HuH-7.5 (cell line): ENCODE measurements around the gene PLCB2.

Experiments used
- DNase-seq: peaks from one replicate; pipeline ENCODE4 v3.0.0; 2011; ENCODE audit warnings: low spot score

Gene PLCB2

DNA sequence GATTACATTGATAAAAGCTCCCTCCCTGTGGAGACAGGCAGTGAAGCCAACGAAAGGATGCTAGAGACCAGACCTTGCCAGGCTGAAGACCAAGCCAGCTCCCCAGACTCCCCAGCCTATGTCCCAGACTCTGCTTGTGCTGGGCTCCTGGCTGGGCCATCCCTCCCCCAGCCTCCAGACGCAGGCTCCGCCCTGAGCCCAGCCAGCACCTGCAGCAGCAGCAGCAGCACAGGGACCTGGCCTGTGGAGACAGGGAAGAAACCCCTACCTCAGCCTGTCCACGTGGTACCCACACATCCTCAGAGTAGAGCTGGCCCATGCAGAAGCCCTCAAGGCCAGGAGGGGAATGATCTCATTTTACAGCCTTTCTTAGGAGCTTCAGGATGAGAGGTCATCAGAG lies 38.1 kb downstream of the PLCB2 start:
- DNase-seq = no peak

DNA sequence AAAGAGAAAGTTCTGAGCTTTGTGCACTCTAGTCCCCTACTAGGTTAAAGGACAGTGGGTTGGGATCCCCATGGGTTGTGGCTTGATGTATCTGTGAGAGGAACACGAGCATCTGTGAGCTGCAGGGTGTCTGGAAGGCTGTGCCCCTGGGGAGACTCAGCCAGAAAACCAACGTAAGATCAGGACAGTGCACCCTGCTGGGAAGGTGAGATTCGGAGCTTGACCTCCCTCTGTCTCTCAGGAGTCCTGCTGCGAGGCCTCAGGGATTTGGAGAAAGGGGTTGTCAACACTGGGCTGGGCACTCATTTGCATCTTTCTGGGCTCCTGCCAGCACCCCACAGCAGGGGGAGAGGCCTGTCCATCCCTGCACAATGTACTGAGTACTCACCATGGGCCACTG lies 40.1 kb downstream of the PLCB2 start:
- DNase-seq = no peak

GRCh38 chr15:40266828-40267304 lies 40.9 kb downstream of the PLCB2 start:
- no peak for DNase-seq

GRCh38 chr15:40265875-40266274 lies 41.9 kb downstream of the PLCB2 start:
- no peak for DNase-seq

DNA sequence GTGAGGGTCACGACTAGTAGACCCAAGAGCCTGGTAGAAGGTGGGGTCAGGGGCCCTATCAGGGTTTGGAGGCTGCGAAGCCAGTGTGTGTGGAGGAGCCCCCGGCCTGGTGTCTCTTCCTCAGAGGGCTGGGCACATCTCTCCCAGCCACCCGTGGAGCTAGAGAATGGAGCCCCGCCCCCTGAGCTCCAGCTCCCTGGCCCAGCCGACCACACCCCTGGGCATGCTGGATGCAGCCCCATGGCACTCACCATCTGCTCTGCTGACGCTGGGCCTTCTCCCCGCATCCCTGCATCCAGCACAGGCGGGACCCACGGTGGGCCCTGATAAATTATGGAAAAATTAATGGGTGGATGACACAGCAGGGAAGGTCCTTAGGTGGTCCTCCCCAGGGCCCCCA lies 42.4 kb downstream of the PLCB2 start:
- DNase-seq = no peak

DNA sequence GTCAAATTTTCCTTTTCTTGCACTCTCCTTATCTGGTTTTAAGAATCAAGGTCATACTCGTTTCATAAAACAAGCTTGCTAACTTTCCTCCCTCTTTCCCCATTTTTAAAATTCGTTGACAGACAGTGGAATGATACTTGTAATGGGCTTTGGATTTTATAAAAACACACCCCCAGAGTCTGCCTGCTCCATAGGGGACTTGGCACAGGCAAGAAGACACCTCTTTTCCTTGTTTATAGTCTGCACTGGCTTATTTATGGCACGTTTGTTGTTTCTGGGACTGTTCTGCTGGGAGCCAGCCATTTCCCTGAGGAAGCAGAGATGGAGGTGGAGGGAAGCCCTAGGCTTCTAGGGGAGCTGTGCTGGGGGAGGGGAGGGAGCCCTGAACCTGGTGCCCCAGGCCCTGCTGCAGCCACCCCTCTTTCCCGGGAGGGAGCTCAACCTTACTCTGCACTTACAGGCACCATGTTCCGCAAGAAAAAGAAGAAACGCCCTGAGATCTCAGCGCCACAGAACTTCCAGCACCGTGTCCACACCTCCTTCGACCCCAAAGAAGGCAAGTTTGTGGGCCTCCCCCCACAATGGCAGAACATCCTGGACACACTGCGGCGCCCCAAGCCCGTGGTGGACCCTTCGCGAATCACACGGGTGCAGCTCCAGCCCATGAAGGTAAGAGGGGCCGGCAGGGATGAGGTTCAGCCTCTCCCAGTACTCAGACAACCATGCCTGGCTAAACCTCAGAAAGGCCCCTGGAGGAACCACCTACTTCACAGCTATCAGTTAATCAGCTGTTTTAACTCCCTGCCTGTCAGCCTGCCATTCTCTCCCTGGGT lies 43.2 kb downstream of the PLCB2 start:
- no peak for DNase-seq

DNA sequence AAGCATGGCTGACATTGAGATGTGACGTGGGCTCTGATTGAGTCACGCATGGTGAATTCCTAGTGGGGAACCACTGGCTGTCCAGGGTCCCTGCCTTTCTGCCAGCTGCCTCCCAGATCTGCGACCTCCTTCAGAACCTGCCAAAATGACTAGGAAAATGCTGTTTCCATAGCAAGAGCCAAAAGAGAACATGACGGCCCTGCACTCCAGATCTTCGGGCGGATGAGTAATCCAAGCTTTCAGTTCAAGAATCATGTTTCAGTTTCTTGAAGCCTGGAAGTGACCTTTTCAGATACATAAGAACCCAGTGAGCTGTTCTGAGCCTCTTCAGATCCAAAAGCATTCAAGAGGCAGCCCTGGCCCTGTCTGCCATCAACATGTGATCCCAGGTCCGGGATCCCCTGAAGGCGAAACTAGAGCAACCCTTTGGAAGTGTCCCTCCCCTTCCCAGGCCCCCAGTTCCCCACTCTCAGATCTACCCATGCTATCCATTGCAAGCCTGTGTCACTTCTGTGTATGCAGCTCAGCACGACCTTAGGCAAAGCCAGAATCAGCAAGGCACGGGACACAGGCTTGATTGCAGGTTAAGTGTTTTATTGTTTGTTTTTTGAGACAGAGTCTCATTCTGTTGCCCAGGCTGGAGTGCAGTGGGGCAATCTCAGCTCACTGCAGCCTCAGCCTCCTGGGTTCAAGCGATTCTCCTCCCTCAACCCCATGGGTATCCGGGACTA lies 44.5 kb downstream of the PLCB2 start:
- no peak for DNase-seq

GRCh38 chr15:40259021-40259420 lies 48.7 kb downstream of the PLCB2 start:
- DNase-seq = no peak

DNA sequence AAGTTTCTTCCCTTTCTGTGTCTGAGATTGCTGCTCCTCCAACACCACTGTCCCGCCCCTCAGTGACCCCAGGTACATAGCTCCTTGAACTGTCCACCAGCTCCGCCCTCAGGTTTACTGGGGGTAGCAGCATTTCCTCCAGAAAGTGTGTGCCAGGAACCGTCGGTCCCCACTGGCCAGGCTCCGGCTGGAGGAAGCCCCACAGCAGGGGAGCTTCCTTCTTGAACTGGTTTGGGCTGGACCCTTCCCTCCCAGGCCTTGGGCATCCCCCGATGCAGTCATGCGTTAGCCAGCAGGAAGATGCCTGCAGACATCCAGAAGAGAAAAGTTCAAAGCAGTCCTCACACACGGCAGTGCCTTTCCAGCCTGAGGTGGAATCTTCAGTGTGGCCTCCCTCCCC lies 49.2 kb downstream of the PLCB2 start:
- no peak for DNase-seq

DNA sequence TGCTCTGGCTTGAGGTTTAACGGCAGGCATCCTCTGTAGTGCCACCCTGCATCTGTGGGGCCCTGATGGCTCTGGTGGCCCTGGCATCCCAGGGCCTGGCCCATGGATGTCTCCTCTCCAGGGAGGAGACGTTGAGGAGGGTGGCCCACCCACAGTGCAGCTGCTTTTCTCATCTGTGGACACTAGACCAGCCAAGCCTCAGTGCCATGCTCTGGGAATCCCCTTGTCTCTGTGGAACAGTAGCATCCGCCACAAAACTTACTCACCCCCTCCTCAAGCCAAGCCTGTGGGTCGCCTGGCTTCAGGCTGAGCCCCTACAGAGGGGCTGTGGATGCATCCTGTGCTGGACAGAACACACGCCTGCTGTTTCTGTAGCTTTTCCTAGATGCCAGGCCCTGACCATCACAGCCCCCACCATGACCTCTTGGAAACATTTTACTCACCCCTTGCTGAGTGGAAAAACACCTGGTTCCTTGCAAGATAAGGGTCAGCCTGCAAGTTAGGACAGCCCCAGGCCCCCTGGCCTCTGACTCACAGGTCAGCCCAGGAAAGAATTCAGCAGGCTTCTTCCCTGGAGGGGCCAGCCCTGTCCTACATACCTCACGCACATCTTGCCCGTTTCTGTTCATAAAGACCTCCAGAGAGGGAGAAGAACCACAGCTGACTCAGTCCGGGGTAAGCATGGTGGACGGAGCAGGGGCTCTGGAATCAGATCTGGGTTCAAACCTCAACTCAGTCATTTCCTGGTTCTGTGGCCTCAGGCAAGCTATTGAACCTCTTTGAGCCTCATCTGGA lies 49.9 kb downstream of the PLCB2 start:
- DNase-seq = no peak

DNA sequence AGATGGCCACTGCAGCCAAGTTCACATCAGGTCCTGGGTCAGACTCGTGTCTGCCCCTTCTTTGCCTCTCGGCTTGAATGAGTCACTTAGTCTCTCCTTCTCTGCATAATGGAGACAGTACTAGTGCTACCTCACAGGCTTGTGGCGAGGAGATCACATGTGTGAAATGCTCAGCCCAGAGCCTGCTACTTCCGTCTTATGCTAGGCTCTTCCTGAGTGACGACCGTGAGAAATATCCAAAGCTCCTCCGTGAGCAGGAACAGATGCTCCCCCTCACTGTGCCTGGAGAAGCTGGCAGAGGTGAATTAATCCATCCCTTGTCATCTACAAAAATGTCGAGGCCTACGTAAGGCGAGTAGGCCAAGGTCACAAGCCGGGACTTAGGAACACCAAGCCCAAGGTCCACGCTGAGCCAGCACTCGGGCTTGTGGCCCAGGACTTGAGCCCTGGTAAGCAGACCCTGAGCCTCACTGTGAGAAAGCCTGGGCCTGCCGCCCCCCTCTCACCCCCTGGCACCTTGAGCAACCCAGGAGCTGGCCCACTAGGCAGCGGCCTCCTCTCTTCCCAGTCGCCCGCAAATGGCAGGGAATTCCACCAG lies 51.0 kb downstream of the PLCB2 start:
- DNase-seq = no peak

- no peak for DNase-seq
Measured at GRCh38 chr15:40255033-40255432, 52.7 kb downstream of the PLCB2 start.

DNA sequence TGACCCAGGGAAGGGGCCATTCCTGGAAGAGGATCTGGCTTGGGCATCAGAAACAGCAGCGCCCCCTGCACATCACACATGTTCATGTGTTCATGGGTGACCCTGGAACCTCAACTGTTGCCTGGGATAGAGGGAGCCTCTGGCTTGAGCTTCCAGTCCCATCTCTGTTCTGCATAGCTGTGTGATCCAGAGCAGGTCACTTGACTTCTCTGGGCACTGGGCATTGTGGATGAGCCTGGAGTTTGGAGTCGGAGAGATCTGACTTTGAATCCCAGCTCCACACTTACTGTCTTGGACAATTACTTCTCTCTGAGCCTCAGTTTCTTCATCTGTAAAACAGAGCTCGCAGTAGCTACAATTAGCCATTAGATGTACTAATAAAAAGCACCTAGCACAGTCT lies 53.3 kb downstream of the PLCB2 start:
- no peak for DNase-seq

DNA sequence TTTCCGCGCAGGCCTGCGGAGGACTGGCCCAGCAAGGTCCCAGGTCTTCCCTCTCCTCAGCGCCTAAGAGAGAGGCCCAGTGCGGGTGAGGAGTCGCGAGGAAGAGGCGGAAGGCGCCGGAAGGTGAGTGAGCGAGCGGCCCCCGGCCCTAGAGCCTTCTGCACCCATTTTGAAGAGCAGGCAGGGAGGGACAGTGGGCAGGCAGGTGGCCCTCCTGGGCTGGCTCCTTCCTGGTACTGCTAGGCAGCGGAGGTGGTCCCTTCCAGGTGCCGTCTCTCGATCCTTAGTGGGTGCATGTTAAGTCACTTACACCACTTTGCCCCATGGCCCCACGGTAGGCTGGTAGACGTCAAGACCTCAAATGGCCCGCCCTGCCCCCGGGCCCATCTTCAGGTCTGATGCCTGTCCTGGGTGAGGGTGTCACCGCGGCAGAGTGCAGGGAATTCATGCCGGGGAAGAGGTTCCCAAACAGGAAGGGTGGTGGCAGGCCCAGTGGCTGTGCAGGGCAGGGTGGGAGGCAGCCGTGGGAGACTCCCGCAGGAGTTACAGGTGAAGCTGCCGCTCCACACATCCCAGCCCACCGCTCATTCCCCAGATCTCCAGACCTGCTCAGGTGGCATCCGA lies 54.5 kb downstream of the PLCB2 start:
- DNase-seq = peak; percentile 39

DNA sequence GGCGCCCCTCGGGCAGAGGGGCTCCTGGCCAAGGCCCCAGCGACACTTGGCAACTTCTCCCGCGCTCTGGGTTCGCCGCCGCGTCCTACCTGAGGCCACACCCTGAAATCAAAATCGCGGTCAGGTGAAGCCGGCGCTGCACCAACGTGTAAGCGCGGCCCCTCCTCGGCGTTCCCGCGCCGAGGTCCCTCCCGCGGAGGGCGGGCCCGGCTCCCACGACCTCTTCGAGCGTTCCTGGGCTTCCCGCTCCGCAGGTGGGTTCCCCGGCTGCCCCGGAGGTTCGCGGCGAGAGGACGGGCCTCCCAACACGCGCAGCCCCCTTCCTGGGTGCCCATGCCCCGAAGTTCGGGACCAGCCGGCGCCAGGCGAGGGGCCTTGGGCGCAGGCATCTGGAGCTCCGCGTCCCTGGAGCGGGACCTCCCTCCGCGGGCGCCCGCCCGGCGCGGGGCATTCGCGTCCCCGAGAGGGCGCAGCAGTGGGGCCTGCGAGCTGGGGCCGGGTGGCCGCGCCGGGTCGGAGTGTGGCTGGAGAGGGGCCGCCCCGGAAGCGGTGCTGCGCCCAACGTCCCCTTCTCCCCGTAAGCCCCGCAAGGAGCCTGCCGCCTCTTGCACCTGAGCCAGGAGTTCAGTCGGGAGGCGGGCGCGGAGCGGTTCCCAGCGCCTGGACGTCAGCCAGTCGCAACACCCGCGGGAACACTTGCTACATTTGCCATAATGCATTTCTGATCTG lies 55.1 kb downstream of the PLCB2 start:
- DNase-seq = peak; percentile 68

- no peak for DNase-seq
Measured at GRCh38 chr15:40252141-40252437, 55.6 kb downstream of the PLCB2 start.

DNA sequence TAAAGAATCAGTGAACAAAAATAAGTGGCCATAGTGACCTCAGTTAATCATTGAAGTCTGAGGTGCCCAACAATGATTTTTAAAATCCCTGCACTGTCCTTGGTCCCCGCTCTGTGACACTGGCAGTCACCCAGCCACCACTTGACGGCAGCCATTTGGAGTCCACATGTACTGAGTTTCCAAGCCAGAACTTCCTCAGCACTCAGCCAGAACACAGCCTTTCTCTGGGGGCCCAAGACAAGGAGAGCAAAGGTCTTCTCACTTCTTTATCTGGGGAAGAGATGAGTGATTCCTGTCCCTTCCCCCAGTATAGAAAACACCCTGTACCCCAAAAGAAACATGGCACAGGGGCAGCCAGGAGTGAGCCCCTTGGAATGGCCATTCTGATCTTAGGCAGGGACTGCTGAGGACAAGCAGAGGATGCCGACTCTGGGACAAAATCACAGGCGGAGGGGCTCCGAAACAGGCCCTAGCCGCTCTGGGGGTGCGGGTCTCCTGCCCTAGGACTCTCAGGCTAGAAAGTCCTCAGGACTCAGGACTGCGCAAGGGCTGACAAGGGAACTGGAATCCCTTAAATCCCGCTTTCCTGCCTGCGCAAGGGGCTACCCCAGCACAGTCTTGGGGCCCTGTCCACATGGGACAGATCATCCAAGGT lies 56.1 kb downstream of the PLCB2 start:
- DNase-seq = no peak

DNA sequence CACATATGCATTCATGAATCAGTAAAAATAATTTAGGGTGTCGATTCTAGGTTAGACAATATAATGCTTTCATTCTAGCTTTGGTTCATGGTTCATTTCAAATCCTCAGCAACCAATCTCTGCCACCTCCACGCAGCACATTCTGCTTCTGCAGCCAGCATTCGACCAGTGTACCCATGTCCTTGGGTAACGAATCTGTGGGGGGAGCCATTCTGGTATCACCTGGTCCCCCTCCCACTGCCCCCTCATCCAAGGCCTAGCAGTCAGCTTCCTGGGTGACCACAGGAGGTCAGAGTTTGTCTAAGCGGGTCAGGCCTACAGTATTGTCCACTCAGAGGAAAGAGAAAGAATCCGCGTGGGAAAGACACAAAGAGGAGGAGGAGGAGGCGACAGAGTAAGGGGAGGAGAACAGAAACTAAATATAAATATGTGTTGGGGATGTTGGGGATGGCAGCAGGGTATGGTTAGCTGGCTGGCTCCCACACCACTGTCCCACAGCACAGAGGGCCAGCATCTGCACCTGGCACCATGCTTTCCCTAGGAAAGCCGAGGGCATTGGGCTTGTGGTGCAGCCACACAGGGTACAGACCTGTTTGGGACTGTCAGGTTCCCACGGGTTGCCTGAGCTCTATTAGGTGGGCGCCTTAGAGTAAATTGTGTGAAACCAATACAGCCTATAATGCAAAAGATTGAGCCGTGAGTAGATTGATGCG lies 56.8 kb downstream of the PLCB2 start:
- DNase-seq = no peak

- DNase-seq = no peak
Measured at GRCh38 chr15:40250304-40250656, 57.5 kb downstream of the PLCB2 start.
